ENCODE results near the gene LRRC25. TPM values are rescaled to one million over a fixed set of nuclear protein-coding genes. Genes with fewer than 3 reads are reported as not detected.
A peak's percentile ranks its signal among the peaks of the same experiment; 100 is the strongest.

Gene LRRC25
- total and polyA plus RNA-seq, 2 of the 4 experiments (the other 2 are of a cell fraction) = 0.03 TPM; not detected in 1

- ATAC-seq (ENCODE audit: low read depth) = peak; percentile 97
- H2AK5ac ChIP-seq (ENCODE audit: low read depth, low read length) = peak overlapping the region; percentile 44; the same call in 1 of the 2 replicates
- DNase-seq = peak; percentile 65
- 0 out of 2 replicates have a peak overlapping the region, but pooled peaks have one; percentile 9 for H2BK120ac ChIP-seq (ENCODE audit: low read depth, low read length)
- H3K4me2 ChIP-seq (ENCODE audit: low read depth, low read length) = no peak overlapping the region
- no peaks in the 10 kb centered on the region for H3K9me3 ChIP-seq (ENCODE audit: control insufficient read depth, insufficient read depth, low read length)
- no TSS peak for BruUV-seq (replicated peaks)
- H3K18ac ChIP-seq (ENCODE audit: low read depth, low read length) = no peak overlapping the region
- intact Hi-C loops (cut with micrococcal nuclease) = loop anchor here (1.0 kb wide), 1 partner anchor 61 kb away; no protein-coding TSS in a partner anchor
- H3K79me1 ChIP-seq (ENCODE audit: low read depth in 1 of 2, low read length in 2 of 2) = peaks cover 0 to 4% of the 10 kb centered on the region in 2 experiments; a peak in 1 of 4 replicates
- no peak overlapping the region for H4K5ac ChIP-seq (ENCODE audit: low read depth, low read length)
- no peak overlapping the region for H2BK20ac ChIP-seq (ENCODE audit: low read depth, low read length)
- H3K27ac ChIP-seq (ENCODE audit: insufficient read depth, low read length) = no peak overlapping the region
- H3K4me3 ChIP-seq (ENCODE audit: insufficient read depth, low read depth, low read length) = no peak overlapping the region
- no peak overlapping the region for H2BK15ac ChIP-seq (ENCODE audit: low read depth, low read length)
- no peak overlapping the region for H4K8ac ChIP-seq (ENCODE audit: low read depth in 2 of 2, low read length in 2 of 2)
- WGBS, 2 experiments (ENCODE audit: extremely low coverage in 2 of 2, insufficient read length in 1 of 2) = no CpG with 5 or more reads among the region's 12 CpGs
- no peak overlapping the region for H2BK5ac ChIP-seq (ENCODE audit: low read depth, low read length, poor library complexity, severe bottlenecking)
- no peak overlapping the region for H2AFZ ChIP-seq (replicated peaks; ENCODE audit: low read length, poor library complexity)
- no peak overlapping the region for H3K14ac ChIP-seq (replicated peaks; ENCODE audit: low read depth, low read length)
- no peak overlapping the region for H3K56ac ChIP-seq (ENCODE audit: extremely low read depth, insufficient read depth, low read length)
- no peak overlapping the region; the same call in 1 of the 2 replicates for H3K4ac ChIP-seq (ENCODE audit: low read depth, low read length)
- no peaks in the 10 kb centered on the region for H3K27me3 ChIP-seq (ENCODE audit: control insufficient read depth, insufficient read depth, low read length)
- dilution Hi-C loops (cut with HindIII; ENCODE audit: low sequenced_read_pairs, unreplicated experiment) = no loop called here
- TF ChIP-seq, protein P1, sequence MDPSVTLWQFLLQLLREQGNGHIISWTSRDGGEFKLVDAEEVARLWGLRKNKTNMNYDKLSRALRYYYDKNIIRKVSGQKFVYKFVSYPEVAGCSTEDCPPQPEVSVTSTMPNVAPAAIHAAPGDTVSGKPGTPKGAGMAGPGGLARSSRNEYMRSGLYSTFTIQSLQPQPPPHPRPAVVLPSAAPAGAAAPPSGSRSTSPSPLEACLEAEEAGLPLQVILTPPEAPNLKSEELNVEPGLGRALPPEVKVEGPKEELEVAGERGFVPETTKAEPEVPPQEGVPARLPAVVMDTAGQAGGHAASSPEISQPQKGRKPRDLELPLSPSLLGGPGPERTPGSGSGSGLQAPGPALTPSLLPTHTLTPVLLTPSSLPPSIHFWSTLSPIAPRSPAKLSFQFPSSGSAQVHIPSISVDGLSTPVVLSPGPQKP (IDR thresholded peaks at IDR 0.05; ENCODE audit: borderline replicate concordance, low read depth, low read length) = no peak
- TF ChIP-seq, protein P2, sequence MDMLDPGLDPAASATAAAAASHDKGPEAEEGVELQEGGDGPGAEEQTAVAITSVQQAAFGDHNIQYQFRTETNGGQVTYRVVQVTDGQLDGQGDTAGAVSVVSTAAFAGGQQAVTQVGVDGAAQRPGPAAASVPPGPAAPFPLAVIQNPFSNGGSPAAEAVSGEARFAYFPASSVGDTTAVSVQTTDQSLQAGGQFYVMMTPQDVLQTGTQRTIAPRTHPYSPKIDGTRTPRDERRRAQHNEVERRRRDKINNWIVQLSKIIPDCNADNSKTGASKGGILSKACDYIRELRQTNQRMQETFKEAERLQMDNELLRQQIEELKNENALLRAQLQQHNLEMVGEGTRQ (IDR thresholded peaks at IDR 0.05; ENCODE audit: low read depth, low read length) = no peak
- no peak for TF ChIP-seq BHLHE40 (IDR thresholded peaks at IDR 0.05; ENCODE audit: low read depth, low read length)
- no peak for TF ChIP-seq CHD1 (IDR thresholded peaks at IDR 0.05; ENCODE audit: low read depth, low read length)
- no peak for TF ChIP-seq CEBPB (IDR thresholded peaks at IDR 0.05; ENCODE audit: low read depth, low read length)
- TF ChIP-seq POLR2A (IDR thresholded peaks at IDR 0.05; ENCODE audit: low read depth, low read length) = peak; percentile 37; the same call in 1 of the 2 replicates
- TF ChIP-seq SMC3 (IDR thresholded peaks at IDR 0.05; ENCODE audit: low read depth, low read length) = peak; percentile 95
- 0 out of 2 replicates have a peak, but pooled peaks have one; percentile 18 for TF ChIP-seq FOS (IDR thresholded peaks at IDR 0.05; ENCODE audit: low read depth, low read length)
- TF ChIP-seq MAZ (IDR thresholded peaks at IDR 0.05; ENCODE audit: borderline replicate concordance, low read depth, low read length) = no peak
- peak; percentile 96 for TF ChIP-seq CTCF (conservative IDR thresholded peaks at IDR 0.05; ENCODE audit: low read depth, low read length)
- TF ChIP-seq RAD21 (IDR thresholded peaks at IDR 0.05; ENCODE audit: low read length) = peak; percentile 96
- no peak overlapping the region for H4K91ac ChIP-seq (ENCODE audit: insufficient read depth, low read depth, low read length)
- no peak overlapping the region for H3K23ac ChIP-seq (ENCODE audit: low read depth, low read length)
- no peaks in the 10 kb centered on the region for H4K20me1 ChIP-seq (ENCODE audit: insufficient read depth, low read length)
- H3K9ac ChIP-seq (ENCODE audit: low read depth, low read length) = no peak overlapping the region
- POLR2A ChIA-PET (ENCODE audit: unreplicated experiment) = interaction anchor here (0.7 kb wide), 1 partner anchor 61 kb away, joined by 3 read pairs; no protein-coding TSS in a partner anchor
- CTCF ChIA-PET = interaction anchor here (1.7 to 3.2 kb wide), 2 partner anchors 61 to 70 kb away, joined by 4 to 16 read pairs; no protein-coding TSS in a partner anchor
- no peak overlapping the region for H2AK9ac ChIP-seq (replicated peaks; ENCODE audit: low read depth, low read length, poor library complexity)
- H3K36me3 ChIP-seq (ENCODE audit: control insufficient read depth, insufficient read depth, low read length) = peaks cover 7% of the 10 kb centered on the region; the same call in 1 of the 2 replicates
- peaks cover 3% of the 10 kb centered on the region; the same call in 1 of the 2 replicates for H3K9me1 ChIP-seq (ENCODE audit: insufficient read depth, low read length)
- in situ Hi-C loops (cut with MboI; ENCODE audit: low sequenced_read_pairs) = loop anchor here (5.0 kb wide), 1 partner anchor 58 kb away; no protein-coding TSS in a partner anchor
- peaks cover 1% of the 10 kb centered on the region; the same call in 1 of the 2 replicates for H3K4me1 ChIP-seq (ENCODE audit: control insufficient read depth, insufficient read depth, low read length)
Observed at GRCh38 chr19:18349524-18350128, 47.8 kb downstream of the LRRC25 start.
